Astrocyte of the spinal cord (primary cell): ENCODE data around the gene LRRC8D.

ENCODE experiments used
- DNase-seq: peaks from one replicate; pipeline ENCODE4 v3.0.0; 2011; ENCODE audit warnings: low read depth, low spot score
- H3K4me3 ChIP-seq: 2 replicates; pipeline ENCODE4 v1.5.1; 2011; ENCODE audit warnings: low read depth, mild to moderate bottlenecking, low read length, moderate library complexity
- in situ Hi-C: cut with HindIII; loops from 2 replicates; pipeline ENCODE4 v1.10.0; 2017; ENCODE audit warnings: low sequenced_read_pairs
- TF ChIP-seq, protein P1 (sequence below): IDR thresholded peaks from 2 replicates; pipeline ENCODE4 v1.5.1; 2012; ENCODE audit warnings: low read depth, mild to moderate bottlenecking, low read length, inconsistent platforms

The LRRC8D gene

DNA sequence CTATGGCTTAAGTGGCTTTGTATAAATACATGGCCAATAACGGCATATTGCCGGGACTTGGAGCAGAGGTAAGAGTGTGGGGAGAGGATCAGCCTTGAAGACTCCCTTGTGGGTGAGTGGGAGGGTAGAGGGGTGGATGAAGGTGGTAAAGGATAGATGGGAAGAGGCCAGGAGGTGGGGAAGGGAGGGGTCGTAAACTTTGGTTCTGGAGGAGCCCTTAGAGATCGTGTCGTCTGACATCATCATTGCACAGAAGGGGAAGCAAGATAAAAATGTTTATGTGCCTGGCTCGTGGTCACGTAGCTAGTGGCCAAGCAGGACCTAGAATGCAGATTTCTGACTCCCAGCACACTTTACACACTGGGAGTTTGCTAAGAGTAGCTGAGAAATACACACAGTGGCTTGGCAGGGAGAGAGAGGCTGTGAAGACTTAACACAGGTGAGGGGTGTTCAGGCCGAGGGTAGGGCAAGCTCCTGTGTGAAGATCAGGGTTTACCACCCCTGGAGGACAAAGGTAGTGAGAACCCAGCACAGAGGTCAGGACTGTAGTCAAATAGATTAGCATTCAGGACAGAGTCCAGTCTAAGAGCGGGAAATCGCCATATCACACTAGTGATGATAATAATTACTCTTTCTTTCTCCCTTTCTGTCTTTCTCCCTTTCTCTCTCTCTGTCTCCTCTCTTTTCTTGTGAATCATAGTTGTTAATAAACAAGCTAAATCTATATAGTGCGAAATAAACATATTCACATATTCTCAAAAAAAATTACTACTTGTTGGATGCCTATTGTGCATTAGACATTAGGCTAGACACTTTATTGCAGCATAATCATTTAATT, 75.5 kb downstream of the LRRC8D start:
- no peak for DNase-seq
- TF ChIP-seq, protein P1, sequence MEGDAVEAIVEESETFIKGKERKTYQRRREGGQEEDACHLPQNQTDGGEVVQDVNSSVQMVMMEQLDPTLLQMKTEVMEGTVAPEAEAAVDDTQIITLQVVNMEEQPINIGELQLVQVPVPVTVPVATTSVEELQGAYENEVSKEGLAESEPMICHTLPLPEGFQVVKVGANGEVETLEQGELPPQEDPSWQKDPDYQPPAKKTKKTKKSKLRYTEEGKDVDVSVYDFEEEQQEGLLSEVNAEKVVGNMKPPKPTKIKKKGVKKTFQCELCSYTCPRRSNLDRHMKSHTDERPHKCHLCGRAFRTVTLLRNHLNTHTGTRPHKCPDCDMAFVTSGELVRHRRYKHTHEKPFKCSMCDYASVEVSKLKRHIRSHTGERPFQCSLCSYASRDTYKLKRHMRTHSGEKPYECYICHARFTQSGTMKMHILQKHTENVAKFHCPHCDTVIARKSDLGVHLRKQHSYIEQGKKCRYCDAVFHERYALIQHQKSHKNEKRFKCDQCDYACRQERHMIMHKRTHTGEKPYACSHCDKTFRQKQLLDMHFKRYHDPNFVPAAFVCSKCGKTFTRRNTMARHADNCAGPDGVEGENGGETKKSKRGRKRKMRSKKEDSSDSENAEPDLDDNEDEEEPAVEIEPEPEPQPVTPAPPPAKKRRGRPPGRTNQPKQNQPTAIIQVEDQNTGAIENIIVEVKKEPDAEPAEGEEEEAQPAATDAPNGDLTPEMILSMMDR: no peak
- H3K4me3 ChIP-seq: no peak overlapping the region
- in situ Hi-C loops: no loop called here

DNA sequence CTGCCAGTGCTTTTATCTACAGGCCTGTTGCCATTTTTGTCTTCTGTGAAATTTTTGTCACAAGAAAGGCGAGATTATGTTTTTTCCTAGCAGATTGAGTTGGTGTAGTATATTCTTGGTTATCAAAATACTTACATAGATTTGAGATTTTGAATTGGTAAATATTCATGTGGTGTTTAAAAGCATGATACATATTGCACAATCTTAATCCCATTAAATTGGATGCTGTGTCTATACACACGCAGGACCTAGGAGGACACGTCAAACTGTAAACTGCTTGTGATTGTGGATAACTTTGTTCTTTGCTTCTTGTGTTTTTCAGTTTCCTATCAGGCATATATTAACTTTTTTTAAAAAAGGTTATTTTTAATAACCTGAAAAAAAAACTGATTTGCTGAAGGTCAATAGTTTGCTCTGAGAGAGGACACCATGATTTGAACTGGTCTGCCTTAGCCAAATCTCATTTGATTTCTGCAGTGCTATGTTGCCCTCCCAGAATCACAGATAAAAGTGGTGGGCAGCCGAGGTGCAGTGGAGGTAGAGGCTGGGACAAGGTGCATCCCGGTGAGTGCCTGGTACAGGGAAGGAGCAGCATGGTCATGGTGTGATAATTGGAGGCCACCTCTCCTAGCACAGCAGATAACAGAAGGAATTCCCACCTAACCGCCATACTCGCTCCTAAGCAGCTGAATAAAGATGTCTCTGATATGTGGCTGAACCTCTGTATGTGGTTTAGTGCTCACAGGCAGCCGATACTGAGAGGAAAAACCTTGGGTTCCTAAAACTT, 76.7 kb downstream of the LRRC8D start:
- H3K4me3 ChIP-seq: no peak overlapping the region
- in situ Hi-C loops: no loop called here
- TF ChIP-seq, protein P1: no peak
- DNase-seq: no peak

DNA sequence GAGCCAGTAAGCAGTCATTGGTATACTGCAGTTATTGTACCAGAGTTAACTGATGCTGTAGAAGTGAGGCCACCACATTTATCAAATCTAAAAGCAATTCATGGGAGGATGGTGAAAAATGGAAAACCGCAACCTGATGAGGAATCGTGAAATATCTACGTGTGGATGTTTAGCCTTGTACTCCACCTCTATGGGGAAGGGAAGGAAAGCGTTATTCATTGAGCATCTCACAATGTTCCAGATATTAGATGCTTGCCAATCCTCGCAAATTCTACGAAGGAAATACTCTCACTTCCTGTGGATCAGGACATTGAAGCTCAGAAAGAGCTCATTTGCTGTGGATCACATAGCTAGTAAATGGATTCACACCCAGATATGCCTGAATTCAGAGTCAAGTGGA, 77.3 kb downstream of the LRRC8D start:
- no peak for DNase-seq
- H3K4me3 ChIP-seq: no peak overlapping the region
- TF ChIP-seq, protein P1: no peak
- in situ Hi-C loops: no loop called here

DNA sequence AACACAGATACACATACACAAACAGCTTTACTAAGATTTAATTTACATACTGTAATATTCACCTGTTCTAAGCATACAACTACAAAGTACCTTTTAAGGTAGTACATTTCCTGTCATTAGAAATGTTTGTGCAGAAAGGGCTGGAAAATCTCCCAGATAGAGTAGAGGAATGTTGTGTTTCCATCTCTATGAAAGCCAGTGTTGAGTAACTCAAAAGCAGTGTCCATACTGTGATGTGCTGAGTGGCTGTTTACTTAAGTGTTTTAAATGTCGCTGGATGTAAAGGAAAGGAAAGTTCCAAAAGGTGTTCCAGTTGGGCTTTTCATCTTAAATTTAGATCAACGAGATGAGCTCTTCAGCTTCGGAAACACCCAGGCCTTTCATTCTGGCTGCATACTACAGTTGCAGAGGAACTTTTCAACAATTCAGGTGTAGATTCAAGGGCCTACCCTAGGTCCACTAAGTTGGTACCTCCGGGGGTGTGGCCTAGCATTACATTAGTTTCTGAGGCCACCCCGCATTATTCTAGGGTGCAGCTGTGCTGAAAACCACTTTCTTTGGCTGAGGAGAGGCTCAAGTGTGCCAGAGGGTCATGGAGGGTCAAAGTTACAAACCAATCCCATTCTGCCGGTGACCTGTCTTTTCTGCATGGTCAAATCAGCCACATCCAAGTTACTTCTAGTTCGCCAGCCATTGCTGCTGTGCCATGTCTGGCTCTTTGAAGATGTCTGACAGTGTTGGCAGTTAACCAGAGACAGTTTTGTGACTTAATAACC, 78.1 kb downstream of the LRRC8D start:
- in situ Hi-C loops: no loop called here
- DNase-seq: no peak
- TF ChIP-seq, protein P1: no peak
- no peak overlapping the region for H3K4me3 ChIP-seq

DNA sequence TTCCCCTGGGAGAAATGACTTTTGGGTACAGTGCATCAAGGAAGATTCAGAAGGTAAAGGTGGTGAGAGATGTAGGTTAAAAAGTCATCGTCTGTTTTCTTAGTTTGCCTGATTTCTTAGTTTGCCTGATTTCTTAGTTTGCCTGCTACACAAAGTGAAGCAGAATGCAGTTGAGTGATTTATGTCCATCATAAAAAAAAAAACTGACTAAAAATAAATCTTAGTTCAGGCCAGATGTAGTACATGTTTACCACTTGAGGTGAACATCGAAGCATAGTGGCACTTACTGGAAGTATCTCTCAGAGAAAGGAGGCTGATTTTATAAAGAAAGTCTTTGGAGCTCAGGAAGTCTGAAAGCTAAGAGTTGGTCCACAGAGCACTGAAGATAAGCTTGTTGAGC, 79.5 kb downstream of the LRRC8D start:
- in situ Hi-C loops: no loop called here
- DNase-seq: no peak
- TF ChIP-seq, protein P1: no peak
- H3K4me3 ChIP-seq: no peak overlapping the region
